GM10248 (cell line): ENCODE measurements around the gene HOXB5.

Experiments used
- CTCF ChIA-PET: fragments of 300-600 bp; sonication (Branson Sonifier 250); formaldehyde crosslinking; extraction: SDS; loops from one replicate; lab custom pipeline; 2021; ENCODE audit warnings: antibody characterized with exemption; lab: Yijun Ruan, JAX
- POLR2A ChIA-PET: fragments of 350-650 bp; sonication (Branson Sonifier 250); formaldehyde crosslinking; extraction: SDS; loops from one replicate; lab custom pipeline; 2020; ENCODE audit warnings: antibody characterized with exemption; lab: Yijun Ruan, JAX
- DNase-seq: peaks from one replicate; pipeline ENCODE4 v3.0.0; 2012; ENCODE audit errors: extremely low spot score
- CTCF ChIP-seq: IDR thresholded peaks from 2 replicates; pipeline ENCODE4 v1.5.1; 2012; ENCODE audit warnings: mild to moderate bottlenecking, low read depth; ENCODE audit errors: extremely low read depth, missing control alignments, control extremely low read depth

Gene HOXB5

GRCh38 chr17:48576479-48577309, 16.9 kb downstream of the HOXB5 start:
- TF ChIP-seq CTCF, result no peak
- ChIA-PET CTCF (interaction anchor here (1.5 kb wide), 1 partner anchor 9 kb away, joined by 5 read pairs; no protein-coding TSS in a partner anchor), POLR2A (no interaction called here)
- DNase-seq, result no peak

GRCh38 chr17:48575673-48576478, 17.7 kb downstream of the HOXB5 start:
- no peak for DNase-seq
- POLR2A ChIA-PET, result no interaction called here
- TF ChIP-seq CTCF, result no peak
- CTCF ChIA-PET, result no interaction called here

- POLR2A ChIA-PET, result no interaction called here
- no peak for TF ChIP-seq CTCF
- DNase-seq, result no peak
- CTCF ChIA-PET, result no interaction called here
These were observed 18.5 kb downstream of the HOXB5 start for GRCh38 chr17:48575066-48575582.

GRCh38 chr17:48574505-48575065, 19.0 kb downstream of the HOXB5 start:
- POLR2A ChIA-PET, result no interaction called here
- no peak for TF ChIP-seq CTCF
- CTCF ChIA-PET, result interaction anchor here (1.0 kb wide), 1 partner anchor 104 kb away, joined by 3 read pairs; no protein-coding TSS in a partner anchor
- DNase-seq, result no peak

GRCh38 chr17:48571826-48572417, 21.7 kb downstream of the HOXB5 start:
- ChIA-PET POLR2A (no interaction called here), CTCF (interaction anchor here (1.0 kb wide), 1 partner anchor 9 kb away, joined by 3 read pairs; no protein-coding TSS in a partner anchor)
- no peak for TF ChIP-seq CTCF
- no peak for DNase-seq
